Frontal cortex (tissue), 4 donors: Measurements from ENCODE around the gene FUT2. TPM values are rescaled to one million over a fixed set of nuclear protein-coding genes. Genes with fewer than 3 reads are reported as not detected.
"Not testable (repeated sequence)": the region's sequence is repeated elsewhere in the genome, so short reads cannot be mapped to it uniquely, and the experiment has no call there.

Source experiments
- DNase-seq, 2 donors: peaks; one replicate each; pipeline ENCODE4 v3.0.0; 2012; ENCODE audit warnings: low spot score in 2 of 2
- FAIRE-seq: peaks from 2 replicates; lab custom pipeline; 2012; peaks lifted over from hg19 to GRCh38; lab: Jason Lieb, UNC
- total RNA-seq: library from RNA; depleted of rRNA; stranded (reverse); fragments of >200 nt; gene quantifications from one replicate; pipeline ENCODE4 v1.2.3, GENCODE V29; 2014
- donor health status: control.
- donor health status: control.
- donor health status: control.

FUT2 gene
- total RNA-seq, result under 0.01 TPM

- DNase-seq (no peak), FAIRE-seq (no peak)
These were observed at the start of gene FUT2 for GRCh38 chr19:48695743-48696352. Gene FUT2, plus strand, starts transcription at chr19:48695971. Its CDS starts 6,986 bp downstream, at chr19:48702957.

DNA sequence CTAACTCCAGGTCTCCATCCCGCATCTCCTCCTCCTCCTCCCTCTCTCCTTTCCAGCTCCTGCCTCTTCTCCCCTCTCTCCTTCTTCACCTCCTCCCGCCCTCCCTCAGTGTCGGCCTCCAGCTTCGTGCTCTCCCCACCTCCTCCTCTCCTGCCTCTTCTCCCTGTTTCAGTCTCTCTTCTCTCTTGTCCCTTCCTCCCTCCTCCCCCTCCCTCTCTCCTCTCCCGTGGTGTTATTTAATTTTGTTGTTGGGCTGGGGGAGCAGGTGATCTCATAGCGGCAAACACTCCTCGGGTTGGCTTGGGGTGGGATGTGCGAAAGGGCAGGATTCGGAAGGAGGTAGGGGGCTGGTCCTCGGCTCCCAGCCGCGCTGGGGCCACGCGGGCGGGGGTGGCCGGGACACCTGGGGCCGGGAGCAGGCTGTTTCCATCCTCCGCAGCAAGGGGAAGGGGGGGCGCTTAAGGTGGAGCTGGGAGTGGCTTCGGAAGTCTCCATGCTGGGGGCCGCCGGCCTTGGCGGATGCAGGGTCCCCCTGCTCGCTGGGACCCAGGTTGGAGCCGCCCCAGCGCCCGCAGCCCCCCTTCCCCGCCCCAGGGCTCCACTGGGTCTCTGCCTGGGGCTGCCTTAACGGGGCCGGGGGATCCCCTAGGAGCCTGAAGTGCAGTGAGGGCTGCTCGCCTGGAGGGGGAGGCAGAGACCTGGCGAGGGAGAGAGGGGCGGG, 49.6 kb upstream of the FUT2 start, which contains the start of gene CA11:
Gene CA11 (minus strand): TSS at position 187 of the 721 bp plus-strand sequence. CDS start 555 bp downstream, outside the sequence.
- FAIRE-seq, result no peak

DNA sequence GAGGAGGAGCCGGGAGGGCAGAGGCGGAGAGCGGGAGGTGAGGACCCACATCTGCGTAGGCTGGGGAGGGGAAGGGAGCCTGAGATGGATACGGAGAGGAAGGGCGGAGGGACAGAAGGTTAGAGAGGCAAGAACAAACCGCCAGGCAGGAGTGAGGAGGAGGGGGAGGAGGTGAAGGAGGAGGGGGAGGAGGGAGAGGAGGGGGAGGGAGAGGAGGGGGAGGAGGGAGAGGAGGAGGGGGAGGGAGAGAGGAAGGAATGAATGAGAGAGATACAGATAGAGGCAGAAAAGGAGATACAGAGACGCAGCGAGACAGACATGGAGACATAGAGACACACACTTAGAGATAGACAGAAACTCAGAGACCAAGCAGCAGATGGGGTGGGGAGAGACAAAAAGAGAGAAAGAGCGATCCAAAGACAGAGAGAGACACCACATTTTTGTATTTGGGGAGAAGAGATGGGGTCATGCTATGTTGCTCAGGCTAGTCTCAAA, 49.0 kb upstream of the FUT2 start:
- no peak for FAIRE-seq
- peak in 1 of 2 donors; percentile 24 for DNase-seq

More for the DNA sequence above, 49.6 kb upstream of the FUT2 start, which contains the start of gene CA11:
- peak; percentile 83 to 91 for DNase-seq

DNA sequence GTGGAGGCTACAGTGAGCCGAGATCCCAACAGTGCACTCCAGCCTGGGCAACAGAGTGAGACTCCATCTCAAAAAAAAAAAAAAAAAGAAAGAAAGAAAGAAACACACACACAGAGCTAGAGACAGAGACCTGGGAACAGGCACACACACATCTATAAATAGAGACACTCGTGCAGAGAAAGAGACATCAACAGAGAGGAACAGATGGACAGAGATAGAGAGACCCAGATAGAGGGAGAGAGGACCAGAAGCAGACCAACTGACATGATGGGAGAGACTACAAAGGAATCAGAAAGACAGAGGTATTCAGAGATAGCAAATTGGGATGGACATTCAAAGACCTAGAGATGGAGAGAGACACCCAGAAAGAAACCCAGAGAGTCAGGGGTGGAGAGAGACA, 47.6 kb upstream of the FUT2 start:
- FAIRE-seq, result no peak
- DNase-seq, result no peak

DNA sequence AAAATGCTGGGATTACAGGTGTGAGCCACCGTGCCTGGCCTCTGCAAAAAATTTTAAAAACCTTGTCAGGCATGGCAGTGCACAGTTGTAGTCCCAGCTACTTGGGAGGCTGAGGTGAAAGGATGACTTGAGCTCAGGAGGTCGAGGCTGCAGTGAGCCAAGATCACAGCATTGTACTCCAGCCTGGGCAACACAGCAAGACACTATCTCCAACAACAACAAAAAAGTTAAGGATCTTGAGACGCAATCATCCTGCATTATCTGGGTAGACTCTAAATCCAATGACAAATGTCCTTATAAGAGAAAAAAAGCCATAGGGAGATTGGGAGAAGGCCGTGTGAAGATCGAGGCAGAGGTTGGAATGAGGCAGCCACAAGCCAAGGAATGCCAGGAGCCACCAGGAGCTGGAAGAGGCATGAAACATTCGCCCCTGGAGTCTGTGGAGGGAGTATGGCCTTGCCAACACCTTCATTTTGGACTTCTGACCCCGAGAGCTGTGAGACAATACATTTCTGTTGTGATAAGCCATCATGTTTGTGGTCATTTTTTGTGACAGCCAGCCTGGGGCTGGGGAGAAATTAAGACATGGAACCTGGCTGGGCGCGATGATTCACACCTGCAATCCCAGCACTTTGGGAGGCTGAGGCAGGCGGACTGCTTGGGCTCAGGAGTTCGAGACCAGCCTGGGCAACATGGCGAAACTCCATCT, 44.6 kb upstream of the FUT2 start:
- no peak for FAIRE-seq
- DNase-seq, result no peak

DNA sequence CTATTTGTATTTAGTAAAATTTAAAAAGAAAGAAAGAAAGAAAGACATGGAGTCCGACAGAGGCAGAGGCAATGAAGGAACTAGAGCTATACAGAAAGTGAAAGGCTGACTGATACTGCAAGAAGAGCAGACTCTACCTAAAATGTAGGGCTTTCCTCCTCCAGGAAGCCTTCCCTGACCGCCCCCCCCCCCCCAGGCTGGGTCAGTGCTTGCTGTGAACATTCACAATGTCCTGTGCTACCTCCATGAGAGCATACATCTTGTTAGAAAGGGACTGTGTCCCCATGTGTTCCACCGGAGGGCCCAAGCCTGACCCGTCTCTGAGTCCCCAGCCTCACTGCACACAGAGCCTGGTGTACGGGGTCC, 44.1 kb upstream of the FUT2 start:
- no peak for FAIRE-seq
- DNase-seq, result no peak

GRCh38 chr19:48654299-48655059, 41.3 kb upstream of the FUT2 start:
- no peak for DNase-seq
- FAIRE-seq, result no peak

DNA sequence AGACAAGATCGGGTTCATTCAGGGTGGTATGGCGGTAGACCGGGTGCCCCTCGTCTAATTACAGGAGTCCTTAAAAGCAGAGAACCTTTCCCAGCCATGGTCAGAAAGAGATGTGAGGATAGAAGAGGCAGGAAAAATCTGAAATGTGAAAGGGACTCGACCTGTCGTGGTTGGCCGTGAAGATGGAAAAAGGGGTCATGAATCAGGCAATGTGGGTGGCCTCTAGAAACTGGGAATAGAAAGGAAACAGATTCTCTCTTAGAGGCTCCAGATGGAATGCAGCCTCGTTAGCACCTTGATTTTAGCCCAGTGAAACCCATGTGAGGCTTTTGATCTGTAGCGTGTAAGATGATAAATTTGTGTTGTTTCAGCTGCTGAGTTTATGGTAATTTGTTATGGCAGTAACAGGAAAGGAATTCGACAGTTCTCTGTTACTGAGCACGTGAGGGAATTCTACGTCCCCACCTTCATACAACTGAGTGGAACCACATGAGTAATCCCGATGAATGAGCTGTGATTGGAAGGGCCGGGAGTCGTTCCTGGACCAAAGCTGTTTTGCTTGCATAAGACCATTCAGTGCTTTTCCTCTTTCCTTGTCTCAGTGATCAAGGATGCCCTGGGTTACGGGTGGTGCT, 38.8 kb upstream of the FUT2 start:
- no peak for FAIRE-seq
- DNase-seq, result no peak

GRCh38 chr19:48657828-48658227, 37.9 kb upstream of the FUT2 start:
- FAIRE-seq, DNase-seq: not testable (repeated sequence)

DNA sequence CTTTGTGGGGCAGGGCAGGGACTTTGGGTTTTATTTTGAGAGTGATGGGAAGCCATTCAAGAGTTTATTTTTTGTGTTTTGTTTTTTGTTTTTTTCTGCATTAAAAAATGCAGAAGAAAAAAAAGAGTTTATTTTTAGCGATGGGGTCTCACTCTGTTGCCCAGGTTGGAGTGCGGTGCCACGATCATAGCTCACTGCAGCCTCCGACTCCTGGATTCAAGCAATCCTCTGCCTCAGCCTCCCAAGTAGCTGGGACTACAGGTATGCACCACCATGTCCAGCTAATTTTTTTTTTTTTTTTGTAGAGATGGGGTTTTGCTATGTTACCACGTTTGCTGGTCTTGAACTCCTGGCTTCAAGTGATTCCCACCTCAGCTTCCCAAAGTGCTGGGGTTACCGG, 37.3 kb upstream of the FUT2 start:
- FAIRE-seq, result no peak
- no peak for DNase-seq

GRCh38 chr19:48659768-48660167, 36.0 kb upstream of the FUT2 start:
- DNase-seq (peak in 1 of 2 donors; percentile 29), FAIRE-seq (no peak)

DNA sequence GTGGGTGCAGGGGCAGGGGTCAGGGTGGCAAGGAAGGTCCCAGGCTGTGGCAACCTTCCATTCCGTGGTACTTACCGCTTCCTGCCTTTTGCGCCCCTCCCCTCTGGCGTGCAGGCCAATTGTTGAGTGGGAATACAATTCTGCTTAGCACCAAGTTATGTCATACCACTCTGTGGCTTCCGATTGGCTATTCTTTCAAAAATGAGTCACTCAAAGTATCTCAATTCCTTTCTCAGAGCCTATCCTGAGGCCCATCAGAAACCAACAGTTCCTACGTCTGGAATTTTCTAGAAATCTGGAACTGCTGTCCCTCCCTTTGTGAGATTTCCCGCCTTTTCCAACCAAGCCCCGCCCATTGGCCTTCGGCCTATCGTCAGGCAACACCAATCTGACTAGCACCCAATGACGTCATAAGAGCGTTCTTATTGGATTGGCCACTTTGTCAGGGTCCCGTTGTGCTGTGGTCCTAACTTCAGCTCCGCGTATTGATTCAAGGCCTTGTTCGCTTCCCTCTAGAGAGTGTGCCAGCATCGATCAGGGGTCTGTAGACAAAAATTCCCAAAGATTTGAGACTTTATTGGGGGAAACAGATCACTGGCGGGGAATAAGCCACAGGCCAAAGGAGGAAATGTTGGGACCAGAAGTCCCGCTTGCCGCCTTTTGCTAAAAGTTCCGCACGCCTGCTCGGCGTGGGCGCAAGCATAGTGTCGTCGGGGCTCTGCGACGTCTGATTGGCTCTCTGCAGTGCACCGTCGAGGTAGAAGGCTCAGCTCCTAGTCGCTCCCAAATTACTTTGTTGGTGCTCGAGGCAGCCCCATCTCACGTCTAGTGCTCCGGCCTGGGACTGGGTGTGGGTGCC, 34.7 kb upstream of the FUT2 start:
- no peak for FAIRE-seq

DNA sequence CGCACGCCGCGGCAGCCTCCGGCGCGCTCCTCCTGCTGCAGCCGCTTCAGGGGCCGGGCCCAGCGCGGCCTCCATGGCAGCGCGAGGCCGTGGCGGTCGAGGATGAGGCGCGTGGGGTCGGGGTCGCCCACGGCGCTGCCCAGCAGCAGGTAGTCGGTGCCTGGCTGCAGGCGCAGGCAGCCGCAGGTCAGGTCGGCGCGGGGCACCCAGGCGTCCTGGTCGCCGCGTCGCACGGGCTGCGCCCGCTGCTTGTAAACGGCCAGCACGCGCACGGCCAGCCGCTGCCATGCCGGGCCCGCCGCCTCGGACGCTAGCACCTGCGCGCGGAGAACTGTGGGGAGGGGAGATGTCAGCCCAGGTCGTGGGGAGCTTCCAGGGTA, 34.1 kb upstream of the FUT2 start:
- FAIRE-seq (no peak), DNase-seq (no peak)

More for the DNA sequence above, 34.7 kb upstream of the FUT2 start:
- DNase-seq, result peak; percentile 90 to 98

GRCh38 chr19:48663667-48664066, 32.1 kb upstream of the FUT2 start:
- no peak for FAIRE-seq
- no peak for DNase-seq

GRCh38 chr19:48664476-48664875, 31.3 kb upstream of the FUT2 start:
- DNase-seq (no peak), FAIRE-seq (no peak)

DNA sequence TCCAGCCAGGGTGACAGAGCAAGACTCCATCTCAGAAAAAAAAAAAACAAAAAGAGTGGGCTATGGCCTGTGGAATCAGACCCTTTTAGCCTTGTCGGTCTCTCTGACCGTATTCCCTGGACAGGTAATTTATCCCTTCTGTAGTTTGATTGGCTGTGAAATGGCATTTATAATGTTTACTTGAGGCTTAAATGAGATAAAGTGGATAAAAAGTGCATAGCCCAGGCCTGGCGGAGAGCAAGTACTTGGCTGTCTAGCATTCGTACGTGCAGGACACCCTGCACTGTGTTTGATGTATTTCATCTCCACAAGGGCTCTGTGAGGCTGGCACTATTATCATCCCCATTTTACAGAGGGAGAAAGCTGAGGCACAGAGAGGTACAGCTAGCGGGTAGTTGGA, 30.0 kb upstream of the FUT2 start:
- no peak for DNase-seq
- no peak for FAIRE-seq

DNA sequence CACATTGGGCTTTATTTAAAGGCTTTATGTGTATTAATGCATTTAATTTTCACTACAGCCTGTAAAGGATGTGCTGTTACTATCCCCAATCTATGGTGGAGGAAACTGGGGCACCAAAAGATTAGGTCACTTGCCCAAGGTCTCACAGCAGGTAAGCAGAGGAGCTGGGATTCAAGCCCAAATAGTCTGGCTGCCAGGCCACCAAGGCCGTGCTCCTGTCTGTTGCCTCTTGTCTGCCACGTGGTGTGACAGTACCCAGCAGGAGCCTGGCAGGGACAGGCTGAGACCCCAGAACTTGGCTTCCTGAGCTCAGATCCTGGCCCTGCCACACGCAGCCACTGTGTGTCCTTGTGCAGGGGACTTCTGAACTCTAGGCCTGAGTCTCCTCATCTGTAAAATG, 27.4 kb upstream of the FUT2 start:
- no peak for DNase-seq
- no peak for FAIRE-seq

DNA sequence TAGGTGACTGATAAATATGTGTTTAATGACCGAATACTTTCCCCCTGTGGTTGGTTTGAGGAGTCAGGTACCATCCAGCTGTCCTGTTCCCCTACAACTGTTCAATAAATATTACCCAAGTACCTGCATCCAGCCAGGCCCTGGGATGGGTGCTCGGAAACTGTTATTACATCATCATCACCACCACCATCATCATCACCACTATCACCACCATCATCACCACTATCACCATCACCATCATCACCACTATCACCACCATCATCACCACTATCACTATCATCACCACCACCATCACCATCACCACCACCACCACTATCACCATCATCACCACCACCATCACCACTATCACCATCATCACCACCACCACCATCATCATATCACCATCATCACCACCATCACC, 27.0 kb upstream of the FUT2 start:
- no peak for FAIRE-seq
- no peak for DNase-seq
